GM19193 (cell line): ENCODE results near the gene FNDC3B.

ENCODE experiments used
- POLR2A ChIP-seq: IDR thresholded peaks from 4 replicates; pipeline ENCODE4 v1.6.1; 2011; ENCODE audit not compliant: insufficient read depth, insufficient read length; ENCODE audit errors: extremely low read depth

Gene FNDC3B

DNA sequence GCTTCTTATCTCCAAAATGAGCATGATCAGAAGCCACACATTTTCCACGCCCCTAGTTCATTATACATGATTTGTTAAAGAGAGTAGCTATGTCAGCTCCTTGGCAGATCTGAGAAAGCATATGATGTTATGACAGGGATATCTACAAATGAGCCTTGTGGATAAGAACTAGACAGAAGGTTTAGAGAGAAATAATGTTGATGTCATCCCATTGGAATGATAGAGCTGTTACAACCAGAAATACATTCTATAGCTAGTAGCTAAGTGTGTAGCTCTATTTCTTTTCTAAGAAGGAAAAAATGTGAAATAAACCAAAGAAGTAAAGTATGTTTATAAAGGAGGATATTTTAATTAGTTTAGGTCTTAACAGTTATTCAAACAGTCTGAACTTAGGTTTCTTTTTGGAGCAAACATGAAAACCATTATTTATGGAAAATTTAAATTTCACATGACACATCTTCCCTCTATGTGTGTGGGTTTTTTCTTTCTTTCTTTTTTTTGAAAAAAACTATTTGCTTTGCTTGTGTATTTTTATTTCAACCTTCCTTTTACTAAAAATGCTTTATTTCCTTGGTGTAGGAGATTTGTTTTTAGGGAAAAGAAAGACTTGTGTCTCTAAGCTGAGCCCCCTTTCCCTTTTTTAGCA, 241.2 kb downstream of the FNDC3B start:
- TF ChIP-seq POLR2A = no peak

DNA sequence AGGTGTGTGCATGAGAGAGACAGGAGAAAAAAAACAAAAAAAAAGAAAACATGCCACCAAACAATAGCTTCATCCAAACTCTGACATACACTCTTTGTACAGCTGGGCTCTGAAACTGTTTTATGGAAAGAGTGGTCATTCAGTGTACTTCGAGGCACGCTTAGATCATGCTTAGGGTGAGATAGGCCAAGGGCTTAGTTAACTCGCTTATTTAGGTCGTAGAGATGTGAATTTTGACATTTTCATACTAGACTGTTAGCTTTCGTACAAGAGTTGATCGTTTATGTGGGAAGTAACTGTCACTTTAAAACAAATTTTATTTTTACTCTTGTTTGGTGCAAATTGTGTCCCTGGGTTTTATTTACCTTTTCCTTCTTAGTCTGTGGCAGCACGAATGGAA, 242.5 kb downstream of the FNDC3B start:
- TF ChIP-seq POLR2A = no peak

DNA sequence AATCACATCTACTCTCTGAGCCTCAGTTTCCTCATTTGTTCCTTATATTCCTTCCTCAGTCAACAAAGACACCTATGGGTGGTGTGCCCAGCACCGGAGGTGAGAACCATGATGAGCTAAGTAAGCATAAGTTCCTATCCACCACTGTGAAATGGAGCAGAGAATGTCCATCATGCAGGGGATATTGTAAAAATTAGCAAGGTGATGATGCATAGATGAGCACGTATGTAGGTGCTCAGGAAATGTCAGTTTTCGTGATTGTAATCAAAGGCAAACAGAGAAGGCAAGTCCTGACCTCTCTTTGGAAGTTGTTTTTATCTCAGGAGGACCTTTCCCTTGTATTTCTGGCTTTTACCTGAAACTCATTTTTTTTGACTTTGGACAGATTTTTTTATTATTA, 243.5 kb downstream of the FNDC3B start:
- no peak for TF ChIP-seq POLR2A

GRCh38 chr3:172283841-172284357, 244.5 kb downstream of the FNDC3B start:
- no peak for TF ChIP-seq POLR2A

DNA sequence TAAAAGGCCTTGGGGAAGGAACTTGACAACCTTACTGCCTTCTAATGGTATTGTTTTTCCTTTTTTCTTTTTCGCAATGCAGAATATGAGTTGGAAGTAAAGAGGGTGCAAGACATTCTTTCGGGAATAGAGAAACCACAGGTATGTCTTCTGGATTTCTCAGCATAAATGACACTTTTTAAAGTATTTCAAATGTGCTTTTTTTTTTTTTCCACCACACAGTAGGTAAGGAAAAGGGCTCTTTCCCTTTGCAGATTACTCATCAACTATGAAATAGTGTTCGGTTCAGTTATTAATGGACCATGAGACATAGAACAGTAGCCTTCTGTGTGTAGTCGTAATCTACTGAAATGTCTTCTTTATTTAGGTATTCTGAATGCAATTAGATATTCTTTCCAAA, 246.5 kb downstream of the FNDC3B start:
- no peak for TF ChIP-seq POLR2A

DNA sequence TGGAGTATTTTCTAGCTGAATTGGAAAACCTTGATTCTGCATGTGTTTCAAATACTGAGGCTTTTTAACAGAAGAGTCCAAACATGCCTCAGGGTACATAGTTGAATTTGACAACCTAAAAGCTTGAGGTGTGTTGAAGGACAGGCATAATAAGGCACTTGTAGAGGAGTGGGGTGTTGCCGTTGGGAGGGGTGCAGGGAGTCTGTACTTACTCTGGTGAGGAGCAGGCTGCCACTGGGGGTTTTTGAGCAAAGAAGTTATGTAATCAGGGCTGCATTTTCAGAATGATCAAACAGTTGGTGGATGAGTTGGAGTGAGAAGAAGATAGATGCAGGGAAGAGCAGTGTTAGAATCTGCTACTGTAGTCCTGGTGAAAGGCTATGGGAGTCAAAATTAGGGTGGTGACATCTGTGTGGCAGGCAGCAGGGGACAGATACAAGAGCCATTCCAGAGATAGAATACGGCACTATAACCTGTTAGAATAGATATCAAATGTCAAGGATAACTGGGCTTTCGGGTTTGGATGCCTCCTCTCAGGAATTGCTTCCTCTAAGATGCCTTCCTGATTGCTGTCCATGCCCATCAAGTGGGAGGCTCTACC, 247.3 kb downstream of the FNDC3B start:
- no peak for TF ChIP-seq POLR2A

- TF ChIP-seq POLR2A = no peak
Observed at GRCh38 chr3:172287937-172288477, 248.6 kb downstream of the FNDC3B start.

GRCh38 chr3:172288651-172289050, 249.3 kb downstream of the FNDC3B start:
- no peak for TF ChIP-seq POLR2A

DNA sequence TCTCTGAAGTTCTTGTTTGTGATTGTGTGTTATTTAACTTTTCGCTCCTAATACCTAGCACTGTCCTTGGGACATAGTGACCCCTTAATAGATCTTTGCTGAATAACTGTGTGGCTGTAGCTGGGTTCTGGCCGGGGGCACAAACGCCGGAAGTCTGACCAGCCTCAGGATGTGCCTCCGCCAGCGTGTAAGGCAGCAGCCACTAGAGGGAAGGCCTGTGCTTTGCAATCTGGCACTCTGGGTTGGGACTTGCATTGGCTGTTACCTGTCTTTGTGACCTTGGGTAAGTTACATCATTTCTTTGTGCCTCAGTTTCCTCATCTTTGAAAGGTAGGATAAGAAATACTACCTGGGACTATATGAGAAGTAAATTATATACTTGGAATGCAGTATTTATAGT, 250.2 kb downstream of the FNDC3B start:
- TF ChIP-seq POLR2A = no peak

- TF ChIP-seq POLR2A = no peak
Observed at GRCh38 chr3:172290457-172290856, 251.1 kb downstream of the FNDC3B start.

DNA sequence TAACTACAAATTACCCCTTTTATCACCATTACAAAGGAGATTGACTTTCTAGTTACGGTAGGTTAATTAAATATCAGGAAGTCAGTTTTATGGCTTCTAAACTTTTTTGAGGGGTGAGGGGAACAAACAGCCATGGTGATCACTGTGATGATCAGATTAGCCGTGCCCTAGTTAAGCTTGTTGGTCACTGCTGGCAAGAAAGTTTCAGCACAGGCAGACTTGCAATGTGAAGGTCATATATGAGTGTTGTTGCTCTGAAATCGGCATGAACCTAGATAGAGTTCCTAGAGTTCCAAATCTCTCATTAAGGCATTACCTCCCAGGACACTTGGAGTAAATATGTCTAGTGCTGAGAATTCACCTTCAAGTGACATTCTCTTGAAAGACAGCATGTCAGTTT, 252.3 kb downstream of the FNDC3B start:
- TF ChIP-seq POLR2A = no peak

DNA sequence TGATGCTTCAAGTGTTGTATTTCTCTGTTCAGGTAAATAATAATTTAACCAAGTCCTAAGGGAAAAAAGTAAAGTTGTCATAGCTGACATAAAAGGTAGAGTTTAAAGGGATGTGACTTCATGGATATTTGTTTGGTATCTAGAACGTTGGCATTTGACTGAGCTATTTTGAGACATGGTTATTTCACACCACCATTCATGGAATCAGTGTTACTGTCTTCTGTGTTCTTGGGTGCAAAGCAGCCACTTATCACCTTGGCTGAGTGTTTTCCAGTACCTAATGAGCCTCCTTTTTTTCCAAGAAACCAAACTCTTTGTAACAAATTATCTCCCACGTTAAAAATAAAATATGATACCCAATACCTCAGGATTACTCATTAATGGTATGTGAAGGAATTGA, 253.0 kb downstream of the FNDC3B start:
- TF ChIP-seq POLR2A = no peak

DNA sequence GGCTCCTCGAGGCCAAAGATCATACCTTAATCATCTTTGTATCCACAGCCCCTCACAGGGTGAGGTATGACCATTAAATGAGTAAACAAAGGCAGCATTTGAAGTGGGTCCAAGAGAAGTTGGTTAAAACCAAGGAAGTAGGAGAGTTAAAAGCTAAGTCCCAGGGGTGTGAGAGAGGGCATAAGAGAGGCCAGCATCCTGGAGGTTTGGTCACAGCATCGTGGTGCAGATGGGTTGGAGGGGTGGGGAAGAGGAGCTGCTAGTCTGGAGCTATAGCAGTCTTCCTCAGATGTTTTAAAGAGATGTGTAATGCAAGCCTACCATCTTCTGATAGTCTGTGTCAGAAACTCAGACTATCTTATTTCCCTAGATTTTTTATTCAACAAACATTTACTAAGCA, 253.7 kb downstream of the FNDC3B start:
- TF ChIP-seq POLR2A = no peak

- no peak for TF ChIP-seq POLR2A
Observed at GRCh38 chr3:172294223-172294806, 254.9 kb downstream of the FNDC3B start.

DNA sequence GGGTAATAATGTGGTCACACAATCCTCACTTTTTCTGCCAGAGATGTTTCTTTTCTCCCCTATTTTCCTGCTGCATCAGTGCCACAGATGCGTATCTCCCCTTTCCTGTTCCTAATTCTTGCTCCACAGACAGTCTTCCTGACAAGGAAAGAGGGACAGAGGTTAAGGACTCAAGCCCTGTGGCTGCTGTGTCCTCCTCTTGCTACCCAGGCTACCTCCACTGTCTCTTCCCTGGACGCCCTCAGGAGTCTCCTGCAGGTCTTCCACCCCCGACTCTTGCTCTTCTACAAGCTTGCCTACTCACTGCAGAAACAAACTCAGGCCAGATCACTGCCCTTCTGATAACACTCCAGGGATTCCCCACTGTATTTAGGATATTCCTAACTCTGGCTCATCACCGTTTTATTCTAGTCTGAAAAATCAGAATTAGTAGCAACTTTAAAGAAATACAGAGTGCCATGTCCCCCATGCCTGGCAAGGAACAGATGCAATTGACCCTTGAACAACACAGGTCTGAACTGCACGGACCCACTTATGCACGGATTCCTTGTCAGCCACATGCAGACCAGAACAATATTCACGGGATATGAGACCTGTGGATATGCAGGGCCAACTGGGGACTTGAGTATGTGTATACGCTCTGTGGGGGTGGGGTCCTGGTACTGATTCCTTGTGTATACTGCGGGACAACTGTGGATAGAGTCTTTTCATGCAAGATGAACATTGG, 257.0 kb downstream of the FNDC3B start:
- TF ChIP-seq POLR2A = no peak
